T-helper 1 cell (primary cell): Measurements from ENCODE around the gene MROH7.
"Not testable (repeated sequence)": the region's sequence is repeated elsewhere in the genome, so short reads cannot be mapped to it uniquely, and the experiment has no call there.

Experiments used
- DNase-seq, 5 donors: peaks; one replicate each; pipeline ENCODE4 v3.0.0-alpha.2; 2012 to 2020

Gene MROH7

GRCh38 chr1:54610601-54611580, 30.7 kb upstream of the MROH7 start:
- DNase-seq, result no peak

DNA sequence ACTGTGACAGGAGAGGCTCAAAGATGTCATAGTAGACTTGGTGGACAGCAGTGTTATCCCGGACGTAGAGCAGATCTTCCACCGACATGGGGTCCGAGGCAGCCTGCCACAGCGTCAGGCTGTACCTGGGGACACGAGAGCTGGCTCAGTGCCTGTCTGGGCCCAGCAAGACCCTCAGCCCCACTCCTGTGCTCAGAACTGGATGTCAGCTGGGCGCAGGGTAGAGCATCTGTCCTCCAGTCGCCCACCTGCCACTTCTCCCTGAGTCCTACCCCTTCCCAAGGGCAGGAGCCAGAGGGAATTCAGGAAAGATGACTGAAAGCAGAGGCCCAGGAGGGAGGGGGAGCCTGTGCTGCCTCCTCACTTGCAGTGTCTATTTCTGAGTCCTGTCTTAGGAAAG, 30.0 kb upstream of the MROH7 start:
- DNase-seq, result no peak

GRCh38 chr1:54614024-54614423, 27.6 kb upstream of the MROH7 start:
- DNase-seq, result no peak

GRCh38 chr1:54614563-54614962, 27.0 kb upstream of the MROH7 start:
- no peak for DNase-seq

GRCh38 chr1:54615531-54616279, 25.9 kb upstream of the MROH7 start:
- no peak for DNase-seq

- no peak for DNase-seq
Observed at GRCh38 chr1:54619749-54620148, 21.8 kb upstream of the MROH7 start.

DNA sequence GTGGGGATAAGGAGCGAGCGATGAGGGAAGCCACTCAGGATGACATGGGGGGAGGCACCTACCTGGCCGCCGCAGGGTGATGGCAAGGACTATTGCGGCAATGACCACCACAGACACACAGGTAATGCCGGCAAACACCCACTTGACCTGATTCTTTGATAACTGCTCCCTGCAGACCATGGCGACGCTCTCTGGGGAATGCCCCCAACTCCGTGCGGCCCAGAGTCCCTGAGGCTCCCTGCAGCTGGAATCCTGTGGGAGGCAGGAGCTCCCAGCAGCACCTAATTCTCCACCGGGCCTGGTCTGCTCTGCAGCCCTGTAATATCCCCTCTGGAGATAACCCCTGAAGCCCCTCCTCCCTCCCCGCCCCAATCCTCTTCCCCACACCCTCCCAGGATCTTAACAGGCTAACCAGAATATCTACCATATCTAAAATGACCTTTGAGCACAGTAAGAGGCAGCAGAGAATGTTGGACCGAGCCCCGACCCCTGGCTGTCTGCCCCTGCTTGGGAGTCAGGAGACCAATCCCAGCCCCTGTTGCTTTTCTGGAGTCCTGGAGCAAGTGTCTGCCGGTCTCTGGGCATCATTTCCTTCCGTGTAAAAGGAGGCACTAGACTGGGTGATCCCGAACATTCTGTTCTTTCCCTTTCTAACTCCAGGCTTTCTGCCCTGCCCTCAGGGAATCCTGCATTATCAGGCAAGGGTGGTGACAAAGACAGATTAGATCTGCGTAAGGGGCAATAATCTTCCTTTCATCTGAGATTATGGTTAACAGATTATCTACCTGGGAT, 18.2 kb upstream of the MROH7 start, which contains the start of gene FAM151A:
TSS of gene FAM151A (minus strand) at position 310 of the 792 bp plus-strand sequence. CDS start at position 180, 130 bp downstream.
- no peak for DNase-seq

DNA sequence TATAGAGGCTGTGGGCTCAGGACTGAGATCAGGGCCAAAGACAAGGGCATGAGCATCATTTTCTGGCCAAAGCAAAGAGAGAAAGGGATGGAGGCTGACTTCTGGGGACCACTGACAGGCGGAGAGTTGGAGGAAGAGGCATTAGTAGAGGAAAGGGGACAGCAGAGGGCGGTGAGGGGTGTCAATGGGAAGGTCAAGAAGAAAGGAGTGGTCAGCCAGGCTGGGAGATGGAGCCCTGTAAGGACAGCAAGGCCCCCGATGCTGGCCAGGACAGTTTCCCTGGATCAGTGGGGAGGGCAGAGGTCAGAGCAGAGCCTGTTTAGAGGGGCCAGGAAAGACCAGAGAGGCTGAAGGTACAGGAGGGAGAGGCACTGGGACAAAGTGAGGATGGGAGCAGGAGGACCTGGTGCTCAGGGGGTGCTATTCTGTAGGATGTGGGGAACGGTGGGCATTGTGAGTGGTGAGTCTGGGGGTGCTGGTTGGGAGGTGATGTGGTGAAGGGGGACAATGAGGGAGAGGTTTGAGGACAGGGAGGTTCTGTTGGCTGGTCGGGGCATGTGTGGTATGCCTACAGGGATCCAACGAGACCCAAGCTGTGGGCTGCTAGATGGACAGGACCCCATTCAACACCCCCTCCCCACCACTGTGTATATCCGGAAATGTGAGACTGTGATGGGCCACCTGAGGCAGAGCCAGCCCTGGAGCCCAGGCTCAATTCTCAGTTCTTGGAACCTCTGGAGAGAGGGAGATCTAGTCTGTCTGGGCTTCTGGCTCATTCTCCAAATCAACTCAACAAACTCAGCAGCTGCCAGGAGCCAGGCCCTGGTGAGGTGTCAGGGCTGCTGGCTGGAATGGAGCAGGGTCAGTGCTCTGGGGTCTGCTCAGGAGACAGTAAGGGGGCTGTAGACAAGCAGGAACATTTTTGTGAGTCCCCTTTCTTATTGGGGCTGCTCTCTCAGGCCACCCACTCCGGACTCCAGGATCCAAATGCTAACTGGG, 16.8 kb upstream of the MROH7 start:
- no peak for DNase-seq

GRCh38 chr1:54627196-54627595, 14.4 kb upstream of the MROH7 start:
- no peak for DNase-seq

GRCh38 chr1:54635804-54636203, 5.8 kb upstream of the MROH7 start:
- DNase-seq, result not testable (repeated sequence)

DNA sequence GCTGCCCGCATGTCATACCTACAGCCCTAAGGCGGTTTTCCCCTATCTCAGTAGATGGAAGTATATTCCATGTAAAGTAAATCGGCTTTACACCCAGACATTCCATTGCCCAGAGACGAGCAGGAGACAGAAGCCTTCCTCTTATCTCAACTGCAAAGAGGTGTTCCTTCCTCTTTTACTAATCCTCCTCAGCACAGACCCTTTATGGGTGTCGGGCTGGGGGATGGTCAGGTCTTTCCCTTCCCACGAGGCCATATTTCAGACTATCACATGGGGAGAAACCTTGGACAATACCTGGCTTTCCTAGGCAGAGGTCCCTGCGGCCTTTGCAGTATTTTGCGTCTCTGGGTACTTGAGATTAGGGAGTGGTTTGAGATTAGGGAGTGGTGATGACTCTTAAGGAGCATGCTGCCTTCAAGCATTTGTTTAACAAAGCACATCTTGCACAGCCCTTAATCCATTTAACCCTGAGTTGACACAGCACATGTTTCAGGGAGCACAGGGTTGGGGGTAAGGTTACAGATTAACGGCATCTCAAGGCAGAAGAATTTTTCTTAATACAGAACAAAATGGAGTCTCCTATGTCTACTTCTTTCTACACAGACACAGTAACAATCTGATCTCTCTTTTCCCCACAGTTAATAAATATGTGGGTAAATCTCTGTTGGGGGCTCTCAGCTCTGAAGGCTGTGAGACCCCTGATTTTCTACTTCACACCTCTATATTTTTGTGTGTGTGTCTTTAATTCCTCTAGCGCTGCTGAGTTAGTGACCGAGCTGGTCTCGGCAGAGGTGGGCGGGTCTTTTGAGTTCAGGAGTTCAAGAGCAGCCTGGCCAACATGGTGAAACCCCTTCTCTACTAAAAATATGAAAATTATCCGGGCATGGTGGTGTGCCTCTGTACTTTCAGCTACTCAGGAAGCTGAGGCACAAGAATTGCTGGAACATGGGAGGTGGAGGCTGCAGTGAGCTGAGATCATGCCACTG, 4.8 kb upstream of the MROH7 start:
- DNase-seq, result not testable (repeated sequence)

GRCh38 chr1:54640361-54640760, 1.2 kb upstream of the MROH7 start:
- no peak for DNase-seq

- no peak for DNase-seq
Observed at GRCh38 chr1:54643736-54644135, 2.1 kb downstream of the MROH7 start.

- no peak for DNase-seq
Observed at GRCh38 chr1:54645806-54646676, 4.5 kb downstream of the MROH7 start.

GRCh38 chr1:54649130-54649898, 7.7 kb downstream of the MROH7 start:
- no peak for DNase-seq

GRCh38 chr1:54649921-54650320, 8.3 kb downstream of the MROH7 start:
- no peak for DNase-seq

GRCh38 chr1:54650417-54650816, 8.8 kb downstream of the MROH7 start:
- DNase-seq, result no peak

- DNase-seq, result no peak
Observed at GRCh38 chr1:54651608-54652007, 10.0 kb downstream of the MROH7 start.
